ENCODE data around the gene FAM89B. TPM values are rescaled to one million over a fixed set of nuclear protein-coding genes. Genes with fewer than 3 reads are reported as not detected.

The FAM89B gene
- total RNA-seq, 2 donors from 2014 or later = 21.4 to 26.7 TPM

GRCh38 chr11:65532388-65533064, 39.8 kb upstream of the FAM89B start:
- DNase-seq (no peak), ATAC-seq (replicated peaks in 1 of 2) (no peak)
- H3K9me3 Mint-ChIP-seq = no peaks in the 10 kb centered on the region
- no peak overlapping the region for H3K27ac Mint-ChIP-seq
- H3K36me3 Mint-ChIP-seq (ENCODE audit: insufficient read depth in 2 of 2) = peaks cover 0 to 13% of the 10 kb centered on the region in 2 donors
- peaks cover 21% of the 10 kb centered on the region for H3K4me1 Mint-ChIP-seq (ENCODE audit: low read depth)
- H3K4me3 Mint-ChIP-seq = no peak overlapping the region
- H3K27me3 Mint-ChIP-seq (ENCODE audit: low read depth) = no peaks in the 10 kb centered on the region

GRCh38 chr11:65535102-65535501, 37.2 kb upstream of the FAM89B start:
- Mint-ChIP-seq H3K4me3 (no peak overlapping the region), H3K27ac (no peak overlapping the region), H3K27me3 (ENCODE audit: low read depth) (no peaks in the 10 kb centered on the region), H3K9me3 (no peaks in the 10 kb centered on the region), H3K36me3 (ENCODE audit: insufficient read depth in 2 of 2) (peaks cover 0 to 6% of the 10 kb centered on the region in 2 donors), H3K4me1 (ENCODE audit: low read depth) (peaks cover 6% of the 10 kb centered on the region)
- ATAC-seq (replicated peaks in 1 of 2) = no peak
- DNase-seq = no peak

GRCh38 chr11:65536412-65537295, 35.7 kb upstream of the FAM89B start:
- DNase-seq (no peak), ATAC-seq (replicated peaks in 1 of 2) (no peak)
- H3K9me3 Mint-ChIP-seq = no peaks in the 10 kb centered on the region
- no peak overlapping the region for H3K27ac Mint-ChIP-seq
- H3K27me3 Mint-ChIP-seq (ENCODE audit: low read depth) = no peaks in the 10 kb centered on the region
- H3K36me3 Mint-ChIP-seq (ENCODE audit: insufficient read depth in 2 of 2) = peaks cover 0 to 4% of the 10 kb centered on the region in 2 donors
- peaks cover 11% of the 10 kb centered on the region for H3K4me1 Mint-ChIP-seq (ENCODE audit: low read depth)
- no peak overlapping the region for H3K4me3 Mint-ChIP-seq

GRCh38 chr11:65537296-65537597, 35.1 kb upstream of the FAM89B start:
- Mint-ChIP-seq H3K36me3 (ENCODE audit: insufficient read depth in 2 of 2) (peaks cover 0 to 5% of the 10 kb centered on the region in 2 donors), H3K4me1 (ENCODE audit: low read depth) (peaks cover 17% of the 10 kb centered on the region), H3K27ac (no peak overlapping the region), H3K4me3 (no peak overlapping the region), H3K27me3 (ENCODE audit: low read depth) (no peaks in the 10 kb centered on the region), H3K9me3 (no peaks in the 10 kb centered on the region)
- DNase-seq (no peak), ATAC-seq (replicated peaks in 1 of 2) (no peak)

GRCh38 chr11:65537620-65538231, 34.6 kb upstream of the FAM89B start:
- Mint-ChIP-seq H3K9me3 (no peaks in the 10 kb centered on the region), H3K4me3 (peak overlapping the region in 1 of 2 donors; percentile 22), H3K36me3 (ENCODE audit: insufficient read depth in 2 of 2) (peaks cover 1 to 8% of the 10 kb centered on the region in 2 donors), H3K27me3 (ENCODE audit: low read depth) (no peaks in the 10 kb centered on the region), H3K27ac (no peak overlapping the region), H3K4me1 (ENCODE audit: low read depth) (peaks cover 22% of the 10 kb centered on the region)
- ATAC-seq (replicated peaks in 1 of 2) (no peak), DNase-seq (no peak)

GRCh38 chr11:65538232-65538914, 34.0 kb upstream of the FAM89B start:
- H3K4me1 Mint-ChIP-seq (ENCODE audit: low read depth) = peaks cover 25% of the 10 kb centered on the region
- ATAC-seq (replicated peaks in 1 of 2) = no peak
- no peaks in the 10 kb centered on the region for H3K27me3 Mint-ChIP-seq (ENCODE audit: low read depth)
- H3K27ac Mint-ChIP-seq = no peak overlapping the region
- DNase-seq = no peak
- H3K36me3 Mint-ChIP-seq (ENCODE audit: insufficient read depth in 2 of 2) = peaks cover 2 to 9% of the 10 kb centered on the region in 2 donors
- H3K4me3 Mint-ChIP-seq = peak overlapping the region; percentile 21 to 40
- no peaks in the 10 kb centered on the region for H3K9me3 Mint-ChIP-seq

GRCh38 chr11:65538915-65539743, 33.2 kb upstream of the FAM89B start:
- H3K4me3 Mint-ChIP-seq = peak overlapping the region in 1 of 2 donors; percentile 29
- H3K4me1 Mint-ChIP-seq (ENCODE audit: low read depth) = peaks cover 25% of the 10 kb centered on the region
- H3K27me3 Mint-ChIP-seq (ENCODE audit: low read depth) = no peaks in the 10 kb centered on the region
- peaks cover 2 to 11% of the 10 kb centered on the region in 2 donors for H3K36me3 Mint-ChIP-seq (ENCODE audit: insufficient read depth in 2 of 2)
- H3K27ac Mint-ChIP-seq = no peak overlapping the region
- no peaks in the 10 kb centered on the region for H3K9me3 Mint-ChIP-seq
- ATAC-seq (replicated peaks in 1 of 2) = no peak
- no peak for DNase-seq

GRCh38 chr11:65539744-65540289, 32.5 kb upstream of the FAM89B start:
- no peak for DNase-seq
- peak; percentile 75 to 78 for ATAC-seq (replicated peaks in 1 of 2)
- no peaks in the 10 kb centered on the region for H3K27me3 Mint-ChIP-seq (ENCODE audit: low read depth)
- H3K4me3 Mint-ChIP-seq = peak overlapping the region; percentile 84 to 86
- no peaks in the 10 kb centered on the region for H3K9me3 Mint-ChIP-seq
- H3K4me1 Mint-ChIP-seq (ENCODE audit: low read depth) = peaks cover 25% of the 10 kb centered on the region
- H3K27ac Mint-ChIP-seq = no peak overlapping the region
- H3K36me3 Mint-ChIP-seq (ENCODE audit: insufficient read depth in 2 of 2) = peaks cover 2 to 13% of the 10 kb centered on the region in 2 donors

GRCh38 chr11:65540290-65541092, 31.8 kb upstream of the FAM89B start:
- peaks cover 4 to 13% of the 10 kb centered on the region in 2 donors for H3K36me3 Mint-ChIP-seq (ENCODE audit: insufficient read depth in 2 of 2)
- H3K27ac Mint-ChIP-seq = no peak overlapping the region
- ATAC-seq (replicated peaks in 1 of 2) = peak; percentile 86 to 90
- H3K4me3 Mint-ChIP-seq = peak overlapping the region; percentile 84 to 86
- H3K9me3 Mint-ChIP-seq = no peaks in the 10 kb centered on the region
- DNase-seq = peak; percentile 90
- no peaks in the 10 kb centered on the region for H3K27me3 Mint-ChIP-seq (ENCODE audit: low read depth)
- H3K4me1 Mint-ChIP-seq (ENCODE audit: low read depth) = peaks cover 28% of the 10 kb centered on the region

GRCh38 chr11:65541093-65541982, 31.0 kb upstream of the FAM89B start:
- DNase-seq (no peak), ATAC-seq (replicated peaks in 1 of 2) (no peak)
- peak overlapping the region; percentile 84 to 86 for H3K4me3 Mint-ChIP-seq
- H3K9me3 Mint-ChIP-seq = no peaks in the 10 kb centered on the region
- H3K36me3 Mint-ChIP-seq (ENCODE audit: insufficient read depth in 2 of 2) = peaks cover 5 to 13% of the 10 kb centered on the region in 2 donors
- peak overlapping the region; percentile 72 for H3K27ac Mint-ChIP-seq
- peaks cover 36% of the 10 kb centered on the region for H3K4me1 Mint-ChIP-seq (ENCODE audit: low read depth)
- no peaks in the 10 kb centered on the region for H3K27me3 Mint-ChIP-seq (ENCODE audit: low read depth)
